Upper lobe of left lung (tissue), 4 donors: Measurements from ENCODE around the gene TLE1.

Source experiments
- POLR2AphosphoS5 ChIP-seq, 2 donors: sonication (generic); formaldehyde crosslinking; IDR thresholded peaks; one replicate each; pipeline ENCODE4 v1.5.1; 2017; ENCODE audit warnings: antibody characterized with exemption in 2 of 2
- TF ChIP-seq, protein P1 (sequence below), 6 experiments: fragments of 450-650 bp in 4 of 6; fragments of 200-600 bp in 2 of 6; sonication (generic) in 2 of 6; IDR thresholded peaks; one replicate each; pipeline ENCODE4 v1.5.1; 2016 to 2019; ENCODE audit warnings: antibody characterized with exemption in 6 of 6

DNA sequence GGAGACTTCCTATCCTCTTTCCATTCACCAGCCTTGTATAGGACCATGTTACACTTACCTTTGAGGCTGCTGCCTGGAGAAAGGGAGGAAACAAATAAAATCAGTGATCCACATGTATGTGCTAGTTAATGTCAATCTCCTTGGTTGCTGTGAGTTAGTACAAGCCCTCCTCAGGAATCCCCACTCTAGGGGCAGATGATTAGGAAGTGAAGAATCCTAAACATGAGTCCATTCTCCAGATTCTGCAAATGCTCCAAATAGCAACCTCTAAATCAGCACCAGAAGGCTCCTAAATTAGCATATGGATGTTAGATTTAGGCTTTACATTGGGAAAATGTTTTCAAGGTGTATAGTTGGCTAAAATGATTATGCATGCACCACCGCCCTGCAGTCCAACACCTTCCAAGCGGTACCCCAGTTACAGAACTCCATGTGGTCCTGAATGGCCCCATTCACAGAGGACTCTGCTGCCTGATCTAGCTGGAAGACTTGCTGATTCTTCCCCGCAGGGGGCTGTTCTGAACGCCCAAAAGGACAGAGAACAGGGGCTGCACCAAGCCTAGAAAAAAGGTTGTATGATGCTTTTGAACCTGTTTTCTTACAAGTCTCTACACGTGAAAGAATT is 123.2 kb downstream of the TLE1 start:
- TF ChIP-seq, protein P1, sequence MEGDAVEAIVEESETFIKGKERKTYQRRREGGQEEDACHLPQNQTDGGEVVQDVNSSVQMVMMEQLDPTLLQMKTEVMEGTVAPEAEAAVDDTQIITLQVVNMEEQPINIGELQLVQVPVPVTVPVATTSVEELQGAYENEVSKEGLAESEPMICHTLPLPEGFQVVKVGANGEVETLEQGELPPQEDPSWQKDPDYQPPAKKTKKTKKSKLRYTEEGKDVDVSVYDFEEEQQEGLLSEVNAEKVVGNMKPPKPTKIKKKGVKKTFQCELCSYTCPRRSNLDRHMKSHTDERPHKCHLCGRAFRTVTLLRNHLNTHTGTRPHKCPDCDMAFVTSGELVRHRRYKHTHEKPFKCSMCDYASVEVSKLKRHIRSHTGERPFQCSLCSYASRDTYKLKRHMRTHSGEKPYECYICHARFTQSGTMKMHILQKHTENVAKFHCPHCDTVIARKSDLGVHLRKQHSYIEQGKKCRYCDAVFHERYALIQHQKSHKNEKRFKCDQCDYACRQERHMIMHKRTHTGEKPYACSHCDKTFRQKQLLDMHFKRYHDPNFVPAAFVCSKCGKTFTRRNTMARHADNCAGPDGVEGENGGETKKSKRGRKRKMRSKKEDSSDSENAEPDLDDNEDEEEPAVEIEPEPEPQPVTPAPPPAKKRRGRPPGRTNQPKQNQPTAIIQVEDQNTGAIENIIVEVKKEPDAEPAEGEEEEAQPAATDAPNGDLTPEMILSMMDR (IDR thresholded peaks at IDR 0.05): no peak
- no peak for TF ChIP-seq POLR2AphosphoS5 (IDR thresholded peaks at IDR 0.05)
